Suprapubic skin (tissue), 3 donors: ENCODE data around the gene CLSTN2.

Experiments used
- POLR2A ChIP-seq, 2 donors: fragments of 450-650 bp; IDR thresholded peaks; one replicate each; pipeline ENCODE4 v1.6.1; 2017; ENCODE audit warnings: antibody characterized with exemption in 2 of 2, mild to moderate bottlenecking in 2 of 2, moderate library complexity in 2 of 2
- TF ChIP-seq, protein P1 (sequence below), 2 donors: fragments of 200-600 bp in 1 of 2; fragments of 450-650 bp in 1 of 2; sonication (generic) in 1 of 2; IDR thresholded peaks; one replicate each; pipeline ENCODE4 v1.5.1; 2016 to 2019; ENCODE audit warnings: antibody characterized with exemption in 2 of 2, mild to moderate bottlenecking in 1 of 2, moderate library complexity in 1 of 2

GRCh38 chr3:140052771-140053702, 118.1 kb downstream of the CLSTN2 start:
- TF ChIP-seq, protein P1, sequence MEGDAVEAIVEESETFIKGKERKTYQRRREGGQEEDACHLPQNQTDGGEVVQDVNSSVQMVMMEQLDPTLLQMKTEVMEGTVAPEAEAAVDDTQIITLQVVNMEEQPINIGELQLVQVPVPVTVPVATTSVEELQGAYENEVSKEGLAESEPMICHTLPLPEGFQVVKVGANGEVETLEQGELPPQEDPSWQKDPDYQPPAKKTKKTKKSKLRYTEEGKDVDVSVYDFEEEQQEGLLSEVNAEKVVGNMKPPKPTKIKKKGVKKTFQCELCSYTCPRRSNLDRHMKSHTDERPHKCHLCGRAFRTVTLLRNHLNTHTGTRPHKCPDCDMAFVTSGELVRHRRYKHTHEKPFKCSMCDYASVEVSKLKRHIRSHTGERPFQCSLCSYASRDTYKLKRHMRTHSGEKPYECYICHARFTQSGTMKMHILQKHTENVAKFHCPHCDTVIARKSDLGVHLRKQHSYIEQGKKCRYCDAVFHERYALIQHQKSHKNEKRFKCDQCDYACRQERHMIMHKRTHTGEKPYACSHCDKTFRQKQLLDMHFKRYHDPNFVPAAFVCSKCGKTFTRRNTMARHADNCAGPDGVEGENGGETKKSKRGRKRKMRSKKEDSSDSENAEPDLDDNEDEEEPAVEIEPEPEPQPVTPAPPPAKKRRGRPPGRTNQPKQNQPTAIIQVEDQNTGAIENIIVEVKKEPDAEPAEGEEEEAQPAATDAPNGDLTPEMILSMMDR (IDR thresholded peaks at IDR 0.05): no peak
- TF ChIP-seq POLR2A (IDR thresholded peaks at IDR 0.05): no peak
